SH-SY5Y (cell line): ENCODE data around the gene ARHGEF25.

Experiments
- GATA2 ChIP-seq: IDR thresholded peaks from 2 replicates; pipeline ENCODE4 v1.6.1; 2011; ENCODE audit warnings: mild to moderate bottlenecking, low read depth, low read length
- GATA3 ChIP-seq: IDR thresholded peaks from 2 replicates; pipeline ENCODE4 v1.6.1; 2011; ENCODE audit warnings: low read depth, mild to moderate bottlenecking, low read length, moderate library complexity

- TF ChIP-seq GATA2: no peak
- no peak for TF ChIP-seq GATA3
Measured at GRCh38 chr12:57579677-57580465, 31.4 kb upstream of the ARHGEF25 start.
